PC-9 (cell line): ENCODE results near the gene ANKRD39.
"Not testable (repeated sequence)": the region's sequence is repeated elsewhere in the genome, so short reads cannot be mapped to it uniquely, and the experiment has no call there.

ENCODE experiments used
- EZH2 ChIP-seq: fragments of 200-600 bp; sonication (generic); IDR thresholded peaks from 2 replicates; pipeline ENCODE4 v1.8.0; 2017; ENCODE audit warnings: antibody characterized with exemption, low read depth
- TF ChIP-seq, protein P1 (sequence below): fragments of 200-600 bp; sonication (generic); conservative IDR thresholded peaks from 2 replicates; pipeline ENCODE4 v1.6.1; 2017; ENCODE audit warnings: mixed run types, antibody characterized with exemption, mild to moderate bottlenecking, moderate library complexity

GRCh38 chr2:96805946-96806345, 51.9 kb downstream of the ANKRD39 start:
- TF ChIP-seq, protein P1, sequence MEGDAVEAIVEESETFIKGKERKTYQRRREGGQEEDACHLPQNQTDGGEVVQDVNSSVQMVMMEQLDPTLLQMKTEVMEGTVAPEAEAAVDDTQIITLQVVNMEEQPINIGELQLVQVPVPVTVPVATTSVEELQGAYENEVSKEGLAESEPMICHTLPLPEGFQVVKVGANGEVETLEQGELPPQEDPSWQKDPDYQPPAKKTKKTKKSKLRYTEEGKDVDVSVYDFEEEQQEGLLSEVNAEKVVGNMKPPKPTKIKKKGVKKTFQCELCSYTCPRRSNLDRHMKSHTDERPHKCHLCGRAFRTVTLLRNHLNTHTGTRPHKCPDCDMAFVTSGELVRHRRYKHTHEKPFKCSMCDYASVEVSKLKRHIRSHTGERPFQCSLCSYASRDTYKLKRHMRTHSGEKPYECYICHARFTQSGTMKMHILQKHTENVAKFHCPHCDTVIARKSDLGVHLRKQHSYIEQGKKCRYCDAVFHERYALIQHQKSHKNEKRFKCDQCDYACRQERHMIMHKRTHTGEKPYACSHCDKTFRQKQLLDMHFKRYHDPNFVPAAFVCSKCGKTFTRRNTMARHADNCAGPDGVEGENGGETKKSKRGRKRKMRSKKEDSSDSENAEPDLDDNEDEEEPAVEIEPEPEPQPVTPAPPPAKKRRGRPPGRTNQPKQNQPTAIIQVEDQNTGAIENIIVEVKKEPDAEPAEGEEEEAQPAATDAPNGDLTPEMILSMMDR: not testable (repeated sequence)
- TF ChIP-seq EZH2: not testable (repeated sequence)
